Measurements from ENCODE around the gene CCT2.

DNA sequence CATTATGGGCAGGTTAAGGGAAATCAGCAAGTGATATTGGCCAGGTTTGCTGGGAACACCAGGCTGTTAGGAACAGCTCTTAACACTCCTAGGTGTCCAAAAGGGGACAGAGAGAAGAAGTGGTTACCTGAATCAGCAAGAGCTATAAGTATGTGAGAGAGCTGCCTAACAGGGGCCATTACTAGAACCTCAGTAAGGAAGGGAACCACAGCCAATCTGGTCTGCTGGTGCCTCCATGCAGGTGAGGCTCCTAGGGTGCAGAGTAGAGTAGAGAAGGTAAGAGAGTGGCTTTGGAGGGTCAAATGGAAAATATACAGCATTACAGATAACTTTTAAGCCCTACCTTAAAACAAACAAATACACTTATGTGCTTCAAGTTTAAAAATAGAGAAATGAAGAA, 36.6 kb upstream of the CCT2 start:
- TF ChIP-seq, protein P1, sequence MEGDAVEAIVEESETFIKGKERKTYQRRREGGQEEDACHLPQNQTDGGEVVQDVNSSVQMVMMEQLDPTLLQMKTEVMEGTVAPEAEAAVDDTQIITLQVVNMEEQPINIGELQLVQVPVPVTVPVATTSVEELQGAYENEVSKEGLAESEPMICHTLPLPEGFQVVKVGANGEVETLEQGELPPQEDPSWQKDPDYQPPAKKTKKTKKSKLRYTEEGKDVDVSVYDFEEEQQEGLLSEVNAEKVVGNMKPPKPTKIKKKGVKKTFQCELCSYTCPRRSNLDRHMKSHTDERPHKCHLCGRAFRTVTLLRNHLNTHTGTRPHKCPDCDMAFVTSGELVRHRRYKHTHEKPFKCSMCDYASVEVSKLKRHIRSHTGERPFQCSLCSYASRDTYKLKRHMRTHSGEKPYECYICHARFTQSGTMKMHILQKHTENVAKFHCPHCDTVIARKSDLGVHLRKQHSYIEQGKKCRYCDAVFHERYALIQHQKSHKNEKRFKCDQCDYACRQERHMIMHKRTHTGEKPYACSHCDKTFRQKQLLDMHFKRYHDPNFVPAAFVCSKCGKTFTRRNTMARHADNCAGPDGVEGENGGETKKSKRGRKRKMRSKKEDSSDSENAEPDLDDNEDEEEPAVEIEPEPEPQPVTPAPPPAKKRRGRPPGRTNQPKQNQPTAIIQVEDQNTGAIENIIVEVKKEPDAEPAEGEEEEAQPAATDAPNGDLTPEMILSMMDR (IDR thresholded peaks at IDR 0.05) = no peak
- TF ChIP-seq POLR2A (IDR thresholded peaks at IDR 0.05) = no peak

Data from esophagus squamous epithelium (tissue), 4 donors.